ENCODE results near the gene PET117.
"Not testable (repeated sequence)": the region's sequence is repeated elsewhere in the genome, so short reads cannot be mapped to it uniquely, and the experiment has no call there.

Gene PET117

DNA sequence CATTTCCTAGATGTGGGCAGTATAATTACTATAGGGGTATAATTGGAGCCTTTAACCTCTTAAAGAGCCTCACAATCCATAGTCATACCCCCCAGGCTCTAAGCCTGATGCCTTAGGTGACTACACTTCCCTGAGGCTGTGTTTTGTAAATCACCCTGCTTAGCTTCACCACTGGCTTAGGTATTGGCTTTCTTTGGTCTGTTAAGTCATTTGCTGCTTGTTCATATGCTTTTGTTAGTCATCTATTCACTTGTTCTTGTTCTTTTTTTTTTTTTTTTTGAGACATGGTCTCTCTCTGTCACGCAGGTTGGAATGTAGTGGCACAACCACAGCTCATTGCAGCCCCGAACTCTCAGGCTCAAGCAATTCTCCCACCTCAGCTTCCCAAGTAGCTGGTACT lies 26.7 kb downstream of the PET117 start:
- DNase-seq (ENCODE audit: low read depth in 2 of 2) = no peak

DNA sequence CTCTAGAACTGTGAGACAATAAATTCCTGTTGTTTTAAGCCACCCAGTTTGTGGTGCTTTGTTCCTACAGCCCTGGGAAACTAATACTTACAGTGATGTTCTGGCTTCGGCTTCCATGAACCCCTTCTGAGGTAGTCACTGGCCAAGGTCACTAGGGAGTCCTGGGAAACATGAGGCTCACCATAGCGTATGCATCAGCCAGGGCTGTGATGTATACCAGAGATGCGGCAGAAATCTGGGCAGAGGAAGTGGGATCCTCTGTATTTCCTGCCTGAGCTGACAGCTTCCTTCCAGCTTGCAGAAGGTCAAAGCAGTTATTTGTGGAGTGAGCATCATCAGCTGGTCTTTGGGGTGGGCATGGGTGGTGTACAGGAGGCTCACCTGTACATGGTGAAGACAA lies 27.9 kb downstream of the PET117 start:
- DNase-seq (ENCODE audit: low read depth in 2 of 2) = no peak

DNA sequence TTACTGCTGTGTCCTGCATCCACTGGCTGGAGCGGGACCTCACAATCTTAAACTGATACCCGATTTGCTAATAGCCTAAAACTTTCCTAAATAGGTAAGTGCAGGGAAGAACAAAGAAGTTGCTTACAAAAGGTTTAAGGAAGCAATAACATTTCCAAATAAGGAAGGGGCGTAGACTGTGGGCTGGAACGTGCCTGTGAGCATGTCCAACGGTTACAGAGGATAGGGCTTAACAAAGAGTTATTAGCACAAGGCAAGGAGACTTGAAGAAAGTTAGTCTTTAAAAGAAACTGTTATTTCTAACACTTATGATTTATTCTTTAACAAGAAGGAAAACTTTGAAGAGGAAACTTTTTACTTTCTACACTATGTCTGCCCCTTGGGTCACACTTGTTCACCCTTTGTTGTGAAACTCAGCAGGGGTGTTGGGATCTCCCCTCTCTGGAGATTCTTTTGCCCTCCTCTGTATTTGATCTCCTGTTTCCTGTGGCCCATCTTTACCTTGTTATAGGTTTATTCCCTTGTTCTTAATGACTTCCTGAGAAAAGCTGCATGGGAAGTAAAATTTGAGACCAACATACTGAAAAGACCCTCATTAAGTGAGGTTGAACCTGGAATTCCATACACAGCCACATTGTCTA lies 28.7 kb downstream of the PET117 start:
- DNase-seq (ENCODE audit: low read depth in 2 of 2) = no peak

DNA sequence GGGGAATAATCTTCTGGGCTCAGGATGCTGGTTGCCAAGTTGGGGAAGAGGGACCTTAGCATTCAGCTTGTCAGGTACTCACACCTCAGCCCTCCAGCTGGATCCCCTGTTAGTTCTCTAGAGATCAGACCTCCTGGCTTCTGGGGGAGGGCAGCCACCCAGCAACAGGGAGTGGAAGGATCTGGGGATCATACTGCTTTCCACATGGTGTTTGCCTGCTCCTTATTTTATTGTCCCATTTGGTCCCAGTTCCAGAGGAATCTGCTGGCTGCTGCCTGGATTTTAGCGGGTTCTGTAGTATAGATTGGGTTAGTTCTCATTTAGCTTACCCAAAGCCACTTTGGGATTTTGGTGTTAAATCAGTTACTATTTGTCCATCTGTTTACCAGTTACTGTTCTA lies 29.3 kb downstream of the PET117 start:
- no peak for DNase-seq (ENCODE audit: low read depth in 2 of 2)

DNA sequence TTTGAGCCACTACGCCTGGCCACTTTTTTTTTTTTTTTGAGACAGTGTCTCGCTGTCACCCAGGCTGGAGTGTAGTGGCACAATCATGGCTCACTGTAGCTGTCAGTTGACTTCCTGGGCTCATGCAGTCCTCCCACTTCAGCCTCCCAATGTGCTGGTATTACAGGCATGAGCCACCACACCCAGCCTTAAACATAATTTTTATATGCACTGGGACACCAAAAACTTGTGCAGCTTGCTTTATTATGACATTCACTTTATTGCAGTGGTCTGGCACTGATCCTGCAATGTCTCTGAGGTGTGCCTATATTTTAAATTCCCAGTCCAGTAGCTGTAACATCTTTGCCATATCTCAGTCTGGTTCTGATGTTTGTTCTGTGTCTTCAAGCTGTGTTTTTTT lies 34.7 kb downstream of the PET117 start:
- no peak for DNase-seq (ENCODE audit: low read depth in 2 of 2)

DNA sequence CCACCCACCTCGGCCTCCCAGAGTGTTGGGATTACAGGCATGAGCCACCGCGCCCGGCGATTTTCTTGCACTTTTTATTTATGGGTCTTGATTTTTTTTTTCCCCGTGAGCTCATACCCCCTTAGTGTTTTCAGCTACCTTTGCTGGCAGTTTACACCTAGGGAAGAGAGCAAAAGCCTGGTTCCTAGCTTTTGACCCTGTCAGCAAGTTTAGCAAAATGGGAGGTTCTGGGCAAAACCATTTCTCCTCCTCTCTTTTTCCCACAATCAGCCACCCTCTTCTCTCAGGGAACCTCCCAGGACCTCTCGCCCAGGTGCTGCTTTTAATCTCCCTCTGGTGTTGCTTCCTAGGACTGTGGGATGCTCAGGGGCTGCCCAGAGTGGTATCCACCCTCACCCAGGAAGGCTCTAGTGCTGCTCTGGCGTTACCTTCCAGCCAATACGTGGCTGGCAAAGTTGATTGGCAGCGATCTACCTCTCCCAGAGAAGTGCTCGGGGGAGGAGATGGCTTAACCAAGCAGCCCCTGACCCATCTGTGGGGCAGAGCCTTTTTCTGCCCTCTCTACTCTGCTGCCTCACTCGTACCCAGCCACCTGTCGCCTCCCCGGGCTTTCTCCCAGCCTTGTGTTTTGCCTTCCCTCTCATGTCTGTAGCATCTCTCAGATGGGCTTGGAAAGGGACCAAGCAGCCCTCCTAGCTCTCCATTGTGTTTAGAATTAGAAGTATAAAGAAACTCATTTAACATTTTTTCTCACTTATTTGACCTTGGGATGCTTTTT lies 37.4 kb downstream of the PET117 start:
- no peak for DNase-seq (ENCODE audit: low read depth in 2 of 2)

DNA sequence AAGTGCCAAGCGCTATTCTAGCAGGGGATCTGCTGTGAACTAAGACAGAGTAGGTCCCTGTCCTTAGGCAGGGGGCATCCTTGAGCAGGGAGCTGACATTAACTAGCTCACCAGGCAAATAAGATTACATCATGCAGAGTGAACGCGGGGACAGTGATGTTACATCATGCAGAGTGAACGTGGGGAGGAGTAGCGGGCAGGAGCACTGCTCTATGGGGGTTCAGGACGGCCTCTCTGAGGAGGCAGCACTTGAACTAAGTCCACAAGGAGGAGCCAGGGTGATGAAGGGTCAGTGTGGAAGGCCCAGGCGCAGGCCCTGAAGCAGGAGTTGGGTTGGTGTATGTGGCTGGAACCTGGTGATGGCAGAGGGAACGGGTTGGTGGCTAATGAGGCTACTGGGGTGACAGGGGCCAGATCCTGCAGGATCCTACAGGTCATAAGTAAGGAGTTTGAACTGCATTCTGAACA lies 38.7 kb downstream of the PET117 start:
- DNase-seq (ENCODE audit: low read depth in 2 of 2) = no peak

DNA sequence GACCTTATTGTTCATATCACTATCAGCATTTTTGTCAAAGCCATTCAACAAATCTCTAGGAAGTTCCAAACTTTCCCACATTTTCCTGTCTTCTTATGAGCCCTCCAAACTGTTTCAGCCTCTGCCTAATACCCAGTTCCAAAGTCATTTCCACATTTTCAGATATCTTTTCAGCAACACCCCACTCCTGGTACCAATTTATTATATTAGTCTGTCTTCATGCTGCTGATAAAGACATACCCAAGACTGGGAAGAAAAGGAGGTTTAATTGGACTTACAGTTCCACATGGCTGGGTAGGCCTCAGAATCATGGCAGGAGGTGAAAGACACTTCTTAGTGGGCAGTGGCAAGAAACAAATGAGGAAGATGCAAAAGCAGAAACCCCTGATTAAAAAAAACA lies 42.7 kb downstream of the PET117 start:
- DNase-seq (ENCODE audit: low read depth in 2 of 2) = not testable (repeated sequence)

DNA sequence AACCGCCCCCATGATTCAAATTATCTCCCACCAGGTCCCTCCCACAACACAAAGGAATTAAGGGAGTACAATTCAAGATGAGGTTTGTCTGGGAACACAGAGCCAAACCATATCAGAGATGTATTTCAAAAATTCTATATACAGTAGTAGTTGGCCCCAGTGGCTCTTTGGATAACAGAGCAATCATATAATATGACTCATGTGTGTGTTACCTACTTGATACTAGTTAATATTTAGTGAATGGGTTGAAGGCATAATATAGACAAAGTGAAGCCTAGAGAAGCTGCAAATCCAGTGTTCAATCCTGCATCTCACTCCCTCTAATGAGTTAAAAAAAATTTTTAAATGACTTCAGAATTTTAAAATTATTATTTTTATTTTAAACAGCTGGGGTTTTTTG lies 43.2 kb downstream of the PET117 start:
- no peak for DNase-seq (ENCODE audit: low read depth in 2 of 2)

DNA sequence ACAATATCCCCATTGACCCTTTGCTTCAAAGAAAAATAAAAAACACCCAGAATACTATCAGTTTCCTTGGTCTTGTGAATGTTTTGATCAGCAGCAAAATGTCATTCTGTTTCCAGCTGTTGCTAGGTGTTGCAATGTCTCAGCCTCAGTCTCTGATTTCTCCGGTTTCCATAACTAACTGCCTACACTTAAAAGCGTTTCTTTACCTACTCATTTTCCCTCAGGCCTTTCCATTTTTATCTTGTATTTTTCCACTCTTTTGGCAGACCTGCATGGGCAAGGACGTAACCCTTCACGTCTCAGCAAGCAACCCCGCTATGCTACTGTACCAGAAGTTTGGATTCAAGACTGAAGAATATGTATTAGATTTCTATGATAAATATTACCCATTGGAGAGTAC lies 49.4 kb downstream of the PET117 start:
- DNase-seq (ENCODE audit: low read depth in 2 of 2) = no peak

DNA sequence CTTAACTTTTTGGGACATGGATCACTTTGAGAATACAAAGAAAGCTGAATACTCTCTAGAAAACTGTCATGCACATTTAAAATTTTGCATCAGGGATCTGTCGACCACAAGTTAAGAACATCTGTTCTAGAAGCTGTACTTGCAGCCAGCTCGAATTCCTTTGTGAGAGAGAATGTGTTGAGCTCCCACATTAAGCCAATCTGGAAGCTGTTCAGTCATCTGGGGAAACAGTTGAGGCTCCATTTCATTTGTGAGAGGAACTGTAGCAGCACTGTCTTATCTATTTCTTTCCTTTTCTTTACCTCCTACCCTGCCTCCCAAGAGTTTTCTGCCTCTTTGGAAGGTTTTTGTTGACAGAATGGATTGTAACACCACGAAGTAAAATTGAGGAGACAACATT lies 50.8 kb downstream of the PET117 start:
- no peak for DNase-seq (ENCODE audit: low read depth in 2 of 2)

DNA sequence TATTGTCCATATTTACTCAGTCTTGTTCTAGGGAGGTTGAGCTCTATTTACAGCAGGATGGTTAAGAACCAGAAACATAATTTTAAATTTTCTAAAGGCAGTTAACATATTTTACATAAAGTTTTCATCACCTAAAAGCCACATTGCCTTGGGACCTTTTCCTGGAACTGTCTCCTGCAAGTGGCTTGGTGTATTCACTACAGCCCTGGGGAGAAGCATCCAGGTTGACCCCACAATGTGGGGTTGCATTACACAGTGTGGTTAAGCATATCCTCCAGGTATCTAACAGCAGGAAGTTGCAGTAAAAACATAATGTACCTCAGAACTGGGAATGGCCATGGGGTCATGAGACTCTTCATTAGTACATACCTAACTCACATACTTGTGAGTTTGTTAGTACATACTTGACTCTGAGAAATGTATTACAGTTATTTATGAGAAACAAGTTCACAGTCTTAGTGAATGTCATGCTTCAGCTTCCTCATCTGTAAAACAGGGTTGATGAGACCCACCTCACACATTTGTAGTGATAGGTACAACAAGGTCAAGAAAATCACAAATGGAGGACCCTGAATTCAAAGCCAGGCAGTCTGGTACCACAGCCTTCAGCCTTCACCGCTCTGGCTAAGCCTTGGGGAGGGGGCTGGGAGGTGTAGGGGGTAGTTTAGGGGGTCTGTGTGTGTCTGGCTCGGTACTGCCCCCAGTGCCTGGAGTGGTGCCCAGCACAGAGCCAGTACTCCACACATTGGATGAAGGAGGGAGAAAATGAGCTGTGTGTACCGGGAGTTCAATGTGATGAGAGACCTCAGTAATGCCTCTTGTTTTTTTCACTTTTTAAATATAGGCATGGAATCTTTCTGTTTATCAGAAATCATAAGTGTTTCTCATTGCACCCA lies 52.9 kb downstream of the PET117 start:
- no peak for DNase-seq (ENCODE audit: low read depth in 2 of 2)

DNA sequence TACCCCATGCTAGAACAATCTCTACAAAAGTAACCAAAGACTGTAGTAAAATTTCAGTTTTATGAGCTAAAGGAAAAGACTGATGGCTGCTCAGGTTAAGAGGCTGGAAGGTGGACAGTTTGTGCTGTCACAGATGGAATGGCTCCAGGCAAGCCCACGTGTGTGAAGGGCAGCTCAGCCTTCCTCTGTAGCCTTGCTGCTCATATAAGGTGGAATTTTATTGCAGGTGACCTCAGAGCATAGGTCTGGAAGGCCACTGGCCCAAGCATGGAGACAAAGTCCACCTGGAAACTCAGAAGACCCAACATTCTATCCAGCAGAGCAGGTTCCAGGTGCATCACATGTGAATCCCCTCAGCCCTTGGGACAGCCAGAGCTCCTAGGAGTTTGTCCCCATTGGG lies 53.6 kb downstream of the PET117 start:
- DNase-seq (ENCODE audit: low read depth in 2 of 2) = no peak
